ENCODE measurements around the gene UBE2D4. TPM values are rescaled to one million over a fixed set of nuclear protein-coding genes. Genes with fewer than 3 reads are reported as not detected.
A peak's percentile ranks its signal among the peaks of the same experiment; 100 is the strongest.

UBE2D4 gene
- polyA plus RNA-seq, 1 experiment = 18.6 TPM

- CTCF ChIA-PET = no interaction called here
- no peaks in the 10 kb centered on the region for H3K27me3 ChIP-seq (ENCODE audit: control insufficient read depth, insufficient read depth, low read length)
- no peaks in the 10 kb centered on the region for H3K9me3 ChIP-seq (ENCODE audit: control insufficient read depth, insufficient read depth, low read length)
- H3K4me3 ChIP-seq (ENCODE audit: low read depth, low read length) = no peak overlapping the region
- no peak overlapping the region for H3K27ac ChIP-seq (ENCODE audit: low read depth, low read length)
- POLR2A ChIA-PET = no interaction called here
- TF ChIP-seq CTCF (IDR thresholded peaks at IDR 0.05; ENCODE audit: low read depth, low read length) = no peak
- no peak for DNase-seq (ENCODE audit: low read depth, low spot score)
These were observed 18.1 kb downstream of the UBE2D4 start for GRCh38 chr7:43944286-43944685.

GRCh38 chr7:43952028-43952427 is 25.8 kb downstream of the UBE2D4 start:
- Histone ChIP-seq H3K4me3 (ENCODE audit: low read depth, low read length) (no peak overlapping the region), H3K27me3 (ENCODE audit: control insufficient read depth, insufficient read depth, low read length) (no peaks in the 10 kb centered on the region), H3K27ac (ENCODE audit: low read depth, low read length) (no peak overlapping the region), H3K9me3 (ENCODE audit: control insufficient read depth, insufficient read depth, low read length) (no peaks in the 10 kb centered on the region)
- no peak for TF ChIP-seq CTCF (IDR thresholded peaks at IDR 0.05; ENCODE audit: low read depth, low read length)
- ChIA-PET CTCF (no interaction called here), POLR2A (no interaction called here)
- DNase-seq (ENCODE audit: low read depth, low spot score) = no peak

- Histone ChIP-seq H3K9me3 (ENCODE audit: control insufficient read depth, insufficient read depth, low read length) (no peaks in the 10 kb centered on the region), H3K27me3 (ENCODE audit: control insufficient read depth, insufficient read depth, low read length) (no peaks in the 10 kb centered on the region), H3K27ac (ENCODE audit: low read depth, low read length) (no peak overlapping the region), H3K4me3 (ENCODE audit: low read depth, low read length) (no peak overlapping the region)
- POLR2A ChIA-PET = no interaction called here
- CTCF ChIA-PET = no interaction called here
- TF ChIP-seq CTCF (IDR thresholded peaks at IDR 0.05; ENCODE audit: low read depth, low read length) = no peak
- DNase-seq (ENCODE audit: low read depth, low spot score) = no peak
These were observed 26.8 kb downstream of the UBE2D4 start for GRCh38 chr7:43953071-43953470.

- Histone ChIP-seq H3K4me3 (ENCODE audit: low read depth, low read length) (no peak overlapping the region), H3K9me3 (ENCODE audit: control insufficient read depth, insufficient read depth, low read length) (no peaks in the 10 kb centered on the region), H3K27ac (ENCODE audit: low read depth, low read length) (no peak overlapping the region), H3K27me3 (ENCODE audit: control insufficient read depth, insufficient read depth, low read length) (no peaks in the 10 kb centered on the region)
- POLR2A ChIA-PET = interaction anchor here (0.5 kb wide), 1 partner anchor 7 kb away, joined by 4 read pairs; no protein-coding TSS in a partner anchor
- peak; percentile 11 for DNase-seq (ENCODE audit: low read depth, low spot score)
- peak; percentile 59 for TF ChIP-seq CTCF (IDR thresholded peaks at IDR 0.05; ENCODE audit: low read depth, low read length)
- CTCF ChIA-PET = interaction anchor here (0.6 to 1.3 kb wide), 3 partner anchors 26 to 115 kb away, joined by 3 to 4 read pairs (median 3); partner anchors contain the start of gene UBE2D4
These were observed 28.4 kb downstream of the UBE2D4 start for GRCh38 chr7:43954524-43955228.

- ChIA-PET POLR2A (no interaction called here), CTCF (no interaction called here)
- no peak for DNase-seq (ENCODE audit: low read depth, low spot score)
- Histone ChIP-seq H3K9me3 (ENCODE audit: control insufficient read depth, insufficient read depth, low read length) (no peaks in the 10 kb centered on the region), H3K4me3 (ENCODE audit: low read depth, low read length) (no peak overlapping the region), H3K27ac (ENCODE audit: low read depth, low read length) (no peak overlapping the region), H3K27me3 (ENCODE audit: control insufficient read depth, insufficient read depth, low read length) (no peaks in the 10 kb centered on the region)
- no peak for TF ChIP-seq CTCF (IDR thresholded peaks at IDR 0.05; ENCODE audit: low read depth, low read length)
These were observed 29.8 kb downstream of the UBE2D4 start for GRCh38 chr7:43956027-43956426.
